Islet of Langerhans (tissue), 1 donor: Measurements from ENCODE around the gene CDK10.

Experiments used
- FAIRE-seq: peaks from one replicate; lab custom pipeline; 2011; peaks lifted over from hg19 to GRCh38; lab: Jason Lieb, UNC

CDK10 gene

GRCh38 chr16:89716493-89716892 is 30.0 kb downstream of the CDK10 start:
- FAIRE-seq: no peak

- FAIRE-seq: no peak
Observed at GRCh38 chr16:89716916-89717687, 30.6 kb downstream of the CDK10 start.

- FAIRE-seq: no peak
Observed at GRCh38 chr16:89717688-89718505, 31.4 kb downstream of the CDK10 start.

GRCh38 chr16:89720551-89720812 is 34.0 kb downstream of the CDK10 start:
- no peak for FAIRE-seq

GRCh38 chr16:89720813-89721545 is 34.5 kb downstream of the CDK10 start, which contains the start of the genes VPS9D1 and ZNF276:
Gene VPS9D1, minus strand, starts transcription at chr16:89720898. Its CDS starts 37 bp downstream, at chr16:89720861.
Gene ZNF276, plus strand, starts transcription at chr16:89721537. Its CDS starts 104 bp downstream, at chr16:89721641.
- no peak for FAIRE-seq

GRCh38 chr16:89721546-89722391 is 35.3 kb downstream of the CDK10 start:
- FAIRE-seq: no peak

GRCh38 chr16:89722392-89723278 is 36.1 kb downstream of the CDK10 start:
- FAIRE-seq: no peak

- no peak for FAIRE-seq
Observed at GRCh38 chr16:89723279-89724250, 37.1 kb downstream of the CDK10 start.

- no peak for FAIRE-seq
Observed at GRCh38 chr16:89727406-89728120, 41.1 kb downstream of the CDK10 start.

- no peak for FAIRE-seq
Observed at GRCh38 chr16:89729293-89729692, 42.8 kb downstream of the CDK10 start.

- FAIRE-seq: no peak
Observed at GRCh38 chr16:89729863-89730593, 43.5 kb downstream of the CDK10 start.

- FAIRE-seq: no peak
Observed at GRCh38 chr16:89730610-89731234, 44.2 kb downstream of the CDK10 start.

GRCh38 chr16:89732142-89732917 is 45.8 kb downstream of the CDK10 start:
- no peak for FAIRE-seq

GRCh38 chr16:89732918-89733242 is 46.4 kb downstream of the CDK10 start:
- FAIRE-seq: no peak

- FAIRE-seq: no peak
Observed at GRCh38 chr16:89733322-89733721, 46.8 kb downstream of the CDK10 start.

- FAIRE-seq: no peak
Observed at GRCh38 chr16:89733792-89734191, 47.3 kb downstream of the CDK10 start.

GRCh38 chr16:89736554-89736953 is 50.1 kb downstream of the CDK10 start:
- no peak for FAIRE-seq
